Lower leg skin (tissue), 3 donors: ENCODE results near the gene SZT2.

Experiments used
- POLR2A ChIP-seq, 2 donors: fragments of 450-650 bp; IDR thresholded peaks; one replicate each; pipeline ENCODE4 v1.6.1; 2016 to 2017; ENCODE audit warnings: antibody characterized with exemption in 2 of 2, mild to moderate bottlenecking in 1 of 2, moderate library complexity in 1 of 2
- TF ChIP-seq, protein P1 (sequence below), 3 donors: fragments of 450-650 bp; IDR thresholded peaks; one replicate each; pipeline ENCODE4 v1.5.1; 2016; ENCODE audit warnings: antibody characterized with exemption in 3 of 3, mild to moderate bottlenecking in 3 of 3, moderate library complexity in 2 of 3

DNA sequence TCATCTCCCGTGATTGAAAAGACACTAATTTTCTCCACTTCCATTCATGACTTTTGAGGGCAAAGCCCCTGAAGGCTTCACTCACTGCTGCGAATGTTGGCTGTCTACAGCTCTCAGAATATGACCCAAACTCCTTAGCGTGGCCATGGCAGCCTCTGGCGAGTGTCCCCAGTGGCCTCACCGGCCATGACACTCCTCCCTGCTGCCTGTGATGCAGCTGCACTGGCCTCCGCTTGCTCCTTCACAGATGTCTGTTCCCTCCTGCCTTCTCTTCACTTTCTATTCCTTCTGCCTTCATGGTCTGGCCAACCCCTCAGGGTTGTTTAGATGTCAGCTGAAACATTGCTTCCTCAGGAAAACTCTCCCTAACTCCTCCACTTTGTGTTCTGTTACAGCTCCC is 110.2 kb downstream of the SZT2 start:
- TF ChIP-seq, protein P1, sequence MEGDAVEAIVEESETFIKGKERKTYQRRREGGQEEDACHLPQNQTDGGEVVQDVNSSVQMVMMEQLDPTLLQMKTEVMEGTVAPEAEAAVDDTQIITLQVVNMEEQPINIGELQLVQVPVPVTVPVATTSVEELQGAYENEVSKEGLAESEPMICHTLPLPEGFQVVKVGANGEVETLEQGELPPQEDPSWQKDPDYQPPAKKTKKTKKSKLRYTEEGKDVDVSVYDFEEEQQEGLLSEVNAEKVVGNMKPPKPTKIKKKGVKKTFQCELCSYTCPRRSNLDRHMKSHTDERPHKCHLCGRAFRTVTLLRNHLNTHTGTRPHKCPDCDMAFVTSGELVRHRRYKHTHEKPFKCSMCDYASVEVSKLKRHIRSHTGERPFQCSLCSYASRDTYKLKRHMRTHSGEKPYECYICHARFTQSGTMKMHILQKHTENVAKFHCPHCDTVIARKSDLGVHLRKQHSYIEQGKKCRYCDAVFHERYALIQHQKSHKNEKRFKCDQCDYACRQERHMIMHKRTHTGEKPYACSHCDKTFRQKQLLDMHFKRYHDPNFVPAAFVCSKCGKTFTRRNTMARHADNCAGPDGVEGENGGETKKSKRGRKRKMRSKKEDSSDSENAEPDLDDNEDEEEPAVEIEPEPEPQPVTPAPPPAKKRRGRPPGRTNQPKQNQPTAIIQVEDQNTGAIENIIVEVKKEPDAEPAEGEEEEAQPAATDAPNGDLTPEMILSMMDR (IDR thresholded peaks at IDR 0.05) = no peak
- no peak for TF ChIP-seq POLR2A (IDR thresholded peaks at IDR 0.05)
